Hypothalamus (tissue), 51 donors: ENCODE measurements around the gene DVL1.
A peak's percentile ranks its signal among the peaks of the same experiment; 100 is the strongest.
"Not testable (repeated sequence)": the region's sequence is repeated elsewhere in the genome, so short reads cannot be mapped to it uniquely, and the experiment has no call there.

Experiments used
- DNase-seq, 51 donors: peaks; one replicate each; lab custom pipeline; 2025; lab: John Stamatoyannopoulos, UW

Gene DVL1

DNA sequence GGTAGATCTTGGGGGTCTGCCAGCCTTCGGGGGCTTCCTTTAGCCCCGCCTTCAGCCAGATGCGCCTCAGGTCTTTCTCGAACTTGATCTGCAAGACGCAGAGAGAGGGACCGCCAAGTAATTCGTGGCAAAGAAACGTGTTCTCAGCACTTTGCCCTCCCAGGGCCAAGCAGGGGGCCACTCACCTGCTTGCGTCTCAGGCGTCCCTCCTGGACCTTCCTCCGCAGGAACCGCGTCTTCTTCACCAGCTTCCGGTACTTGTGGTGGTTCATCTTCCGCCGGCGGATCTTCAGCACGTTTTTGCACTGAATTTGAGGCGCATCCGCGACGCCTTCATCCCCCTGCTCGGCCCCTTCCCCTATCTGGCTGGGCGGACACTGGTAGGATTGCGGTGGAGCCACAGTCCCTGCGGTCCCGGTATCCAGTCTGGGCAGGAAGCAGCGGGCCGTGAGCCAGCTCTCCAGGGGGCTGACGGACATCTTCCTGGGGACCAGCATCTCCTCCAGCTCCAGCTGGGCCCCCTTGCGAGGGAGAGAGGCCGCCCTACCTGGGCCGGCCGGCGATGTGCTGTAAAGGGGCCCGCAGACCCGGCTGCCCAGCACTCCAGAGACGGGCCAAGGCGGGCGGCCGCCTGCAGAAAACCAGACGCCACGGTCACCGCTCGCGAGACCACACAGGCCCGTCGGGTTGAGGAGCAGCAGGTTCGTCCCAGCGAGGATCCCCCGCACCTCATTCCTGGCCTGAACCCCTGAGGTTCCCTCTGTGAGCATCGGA is 24.8 kb upstream of the DVL1 start:
- no peak for DNase-seq

DNA sequence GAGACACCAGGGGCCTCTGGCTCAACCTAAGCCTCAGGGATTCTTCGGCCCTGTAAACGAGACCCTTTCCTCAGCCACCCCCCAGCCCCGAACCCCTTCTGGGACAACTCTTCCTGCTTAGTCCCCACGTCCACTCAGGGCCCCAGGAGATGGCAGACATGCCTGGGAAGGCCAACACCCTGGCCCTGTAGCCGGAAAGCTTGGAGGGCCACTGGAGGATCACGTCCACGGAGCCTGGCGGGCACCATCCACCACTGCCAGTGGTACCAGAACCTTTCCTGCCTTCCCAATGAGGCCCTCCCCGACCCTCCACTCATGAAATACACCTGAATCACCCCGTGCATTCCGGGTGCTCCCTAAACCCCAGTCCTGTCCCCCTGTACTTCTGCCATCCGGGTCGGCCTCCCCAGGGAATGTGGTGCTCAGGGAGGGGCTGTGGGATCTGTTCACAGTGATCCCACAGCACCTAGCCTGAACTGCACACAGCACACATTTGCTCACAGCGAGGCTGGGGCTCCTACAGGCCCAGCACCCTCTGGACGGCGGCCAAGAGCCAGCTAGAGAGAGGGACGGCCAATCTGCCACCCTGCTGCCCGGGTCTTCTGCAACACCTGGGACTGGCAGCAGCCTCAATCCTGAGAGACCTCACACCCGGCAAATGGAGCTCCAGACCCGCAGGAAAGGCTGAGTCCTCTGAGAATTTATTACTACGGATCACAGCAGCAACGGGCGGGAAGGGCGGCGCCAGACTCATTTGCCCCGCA is 24.0 kb upstream of the DVL1 start:
- DNase-seq = no peak

DNA sequence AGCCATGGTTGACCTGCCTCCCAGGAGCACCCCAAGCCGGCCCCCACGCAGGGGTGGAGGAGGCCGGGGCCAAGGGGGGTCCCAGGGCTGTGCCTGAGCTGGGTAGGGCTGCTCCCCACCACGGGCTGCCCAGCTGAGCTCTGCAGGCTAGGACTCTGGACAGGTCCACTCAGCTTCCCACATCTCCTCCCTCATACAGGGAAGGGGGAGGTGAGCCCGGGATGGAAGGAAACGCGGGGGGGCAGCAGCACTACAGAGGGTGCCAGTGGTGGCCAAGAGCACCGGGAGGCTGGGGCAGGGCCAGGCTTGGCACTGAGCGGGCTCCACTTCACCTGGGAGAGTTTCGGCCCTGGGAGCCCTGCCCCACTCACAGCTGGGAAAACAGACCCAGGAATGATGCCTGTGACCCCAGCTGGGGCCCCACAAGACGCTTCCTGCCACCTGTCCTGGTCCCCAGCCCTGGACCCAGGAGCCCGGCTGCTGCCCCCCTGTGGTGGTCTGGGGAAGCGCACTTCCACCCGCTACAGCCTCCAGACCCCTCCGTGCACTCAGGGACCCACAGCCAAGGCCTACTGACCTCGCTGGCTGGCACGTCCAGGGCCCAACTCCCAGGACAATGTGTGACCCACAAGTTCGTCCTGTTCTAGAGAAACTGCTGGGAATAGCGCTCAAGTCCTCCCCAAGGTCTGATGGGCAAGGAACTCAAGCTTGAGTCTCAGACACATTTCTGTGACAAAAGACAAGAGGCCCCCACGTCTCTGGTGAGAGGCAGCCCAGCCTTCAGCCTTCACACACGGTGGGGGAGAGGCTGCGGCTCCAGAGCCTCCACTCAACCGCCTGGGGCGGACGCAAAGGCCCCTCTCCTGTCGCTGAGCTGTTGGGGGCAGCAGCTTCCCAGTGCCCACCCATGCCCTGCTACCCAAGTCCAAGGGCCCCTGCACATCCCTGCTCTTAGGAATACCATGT is 22.8 kb upstream of the DVL1 start:
- DNase-seq = peak in 24 of 51 donors; percentile 15 to 67 (median 35)

DNA sequence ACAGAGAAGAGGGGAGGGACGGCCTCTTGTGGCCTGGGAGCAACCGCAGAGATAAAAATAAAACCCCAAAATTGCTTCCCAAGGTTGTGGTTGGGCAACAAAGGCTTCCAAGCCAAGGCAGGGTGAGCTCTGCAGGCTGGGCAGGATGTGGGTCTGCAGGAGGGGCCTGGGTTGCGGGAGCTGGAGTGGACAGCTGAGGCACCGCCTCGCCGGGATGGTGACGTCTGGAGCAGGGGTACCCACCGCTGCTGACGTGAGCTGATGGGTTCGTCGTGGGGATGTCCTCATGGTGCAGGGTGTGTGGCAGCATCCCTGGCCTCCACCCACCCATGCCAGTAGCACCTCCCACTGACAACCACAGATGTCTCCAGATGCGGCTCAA is 22.1 kb upstream of the DVL1 start:
- DNase-seq = no peak

DNA sequence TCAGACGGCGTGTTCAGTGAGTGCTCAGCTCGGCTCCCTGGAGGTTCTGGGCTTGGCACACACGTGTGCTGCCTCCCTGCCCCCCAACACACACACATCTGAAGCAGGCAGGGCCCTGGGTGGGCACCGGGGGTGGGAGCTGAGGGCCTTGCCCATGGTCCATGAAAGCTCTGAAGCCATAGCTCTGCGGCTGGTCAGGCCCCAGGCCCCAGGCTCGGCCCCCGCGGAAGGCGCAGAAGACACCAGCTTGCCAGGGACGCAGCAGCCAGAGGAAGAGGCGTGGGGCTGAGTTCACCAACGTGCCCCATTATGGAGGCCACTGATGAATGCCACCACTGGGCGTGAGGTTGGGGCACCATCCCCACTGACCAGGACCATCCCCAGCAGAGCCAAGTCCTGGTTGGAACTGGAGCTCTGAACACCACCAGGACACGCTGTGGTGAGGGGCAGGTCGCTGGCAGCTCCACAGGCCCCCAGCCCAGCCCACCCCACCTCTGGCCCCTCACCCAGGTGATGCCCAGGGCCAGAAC is 21.6 kb upstream of the DVL1 start:
- DNase-seq = no peak

DNA sequence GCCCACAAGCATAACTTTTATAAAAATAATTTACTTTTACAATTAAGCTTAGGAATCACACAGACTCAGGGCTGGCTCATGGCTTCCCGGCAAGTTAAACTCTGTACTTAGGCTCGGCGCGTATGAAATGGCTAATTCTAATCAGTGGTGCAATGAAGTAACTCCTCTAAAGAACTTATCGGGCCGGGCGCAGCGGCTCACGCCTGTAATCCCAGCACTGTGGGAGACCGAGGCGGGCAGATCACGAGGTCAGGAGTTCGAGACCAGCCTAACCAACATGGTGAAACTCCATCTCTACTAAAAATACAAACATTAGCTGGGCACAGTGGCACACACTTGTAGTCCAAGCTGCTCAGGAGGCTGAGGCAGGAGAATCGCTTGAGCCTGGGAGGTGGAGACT is 20.9 kb upstream of the DVL1 start:
- DNase-seq = not testable (repeated sequence)

DNA sequence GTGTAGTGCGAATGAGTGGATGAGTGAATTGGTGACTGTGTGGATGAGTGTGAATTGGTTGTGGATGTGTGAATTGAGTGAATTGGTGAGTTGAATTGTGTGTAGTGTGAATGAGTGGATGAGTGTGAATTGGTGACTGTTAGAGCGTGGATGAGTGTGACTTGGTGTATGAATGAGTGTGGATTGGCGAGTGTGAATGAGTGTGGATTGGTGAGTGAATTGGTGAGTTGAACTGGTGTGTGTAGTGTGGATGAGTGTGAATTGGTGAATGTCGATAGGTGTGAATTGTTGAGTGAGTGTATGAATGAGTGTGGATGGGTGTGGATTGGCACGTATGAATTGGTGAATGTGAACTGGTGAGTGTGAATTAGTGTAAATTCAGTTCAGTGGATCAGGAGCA is 18.1 kb upstream of the DVL1 start:
- no peak for DNase-seq

DNA sequence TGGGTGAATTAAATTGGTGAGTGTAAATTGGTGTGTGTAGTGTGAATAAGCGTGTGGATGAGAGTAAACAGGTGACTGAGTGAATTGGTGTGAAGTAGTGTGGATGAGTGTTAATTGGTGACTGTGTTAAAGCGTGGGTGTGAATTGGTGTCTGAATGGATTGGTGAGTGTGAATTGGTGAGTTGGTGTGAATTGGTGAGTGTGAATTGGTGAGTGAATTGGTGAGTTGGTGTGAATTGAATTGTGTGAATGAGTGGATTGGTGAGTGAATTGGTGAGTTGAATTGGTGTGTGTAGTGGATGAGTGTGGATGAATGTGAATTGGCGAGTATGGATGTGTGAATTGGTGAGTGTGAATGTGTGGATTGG is 17.5 kb upstream of the DVL1 start:
- DNase-seq = no peak

DNA sequence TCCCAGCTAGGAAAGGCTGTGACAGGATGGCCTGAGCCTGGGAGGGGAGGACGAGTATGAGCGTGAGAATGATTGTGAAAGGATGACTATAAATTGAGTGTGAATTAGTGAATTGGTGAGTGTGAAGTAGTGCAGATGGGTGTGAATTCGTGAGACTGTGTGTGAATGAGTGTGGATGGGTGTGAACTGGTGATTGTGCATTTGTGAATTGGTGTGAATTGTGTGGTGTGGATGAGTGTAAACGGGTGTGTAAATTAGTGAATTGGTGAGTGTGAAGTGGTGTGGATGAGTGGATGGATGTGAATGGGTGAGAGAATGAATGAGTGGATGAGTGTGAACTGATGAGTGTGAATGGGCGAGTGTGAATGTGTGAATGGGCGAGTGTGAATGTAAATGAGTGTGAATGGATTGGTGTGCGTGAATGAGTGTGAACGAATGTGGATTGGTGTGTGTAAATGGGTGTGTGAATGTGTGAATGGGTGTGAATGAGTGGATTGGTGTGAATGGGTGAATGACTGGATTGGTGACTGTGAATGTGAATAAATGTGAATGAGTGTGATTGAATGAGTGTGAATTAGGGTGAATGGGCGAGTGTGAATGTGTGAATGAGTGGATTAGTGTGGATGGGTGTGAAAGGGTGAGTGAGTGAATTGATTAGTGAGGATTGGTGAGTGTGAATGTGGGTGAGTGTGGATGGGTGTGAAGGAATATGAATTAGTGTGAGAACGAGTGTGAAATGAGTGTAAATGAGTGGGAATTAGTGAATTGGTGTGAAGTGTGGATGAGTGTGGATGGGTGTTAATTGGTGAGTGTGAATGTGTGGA is 16.9 kb upstream of the DVL1 start:
- no peak for DNase-seq

DNA sequence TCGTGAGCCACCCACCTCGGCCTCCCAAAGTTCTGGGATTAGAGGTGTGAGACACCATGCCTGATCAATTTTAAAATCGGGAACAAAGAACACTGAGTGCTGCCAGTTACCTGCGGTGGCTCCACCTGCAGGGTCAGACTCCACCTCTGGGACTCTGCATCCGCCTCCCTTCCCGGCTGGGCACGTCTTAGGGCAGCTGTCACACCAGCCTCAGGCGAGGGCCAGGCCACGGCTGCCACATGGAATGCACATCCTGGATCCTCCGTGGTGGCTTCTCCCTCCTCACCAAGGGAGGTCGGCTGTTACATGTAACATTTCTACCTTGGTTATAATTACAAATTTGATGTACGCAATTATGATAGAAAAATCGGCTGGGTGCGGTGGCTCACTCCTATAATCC is 15.0 kb upstream of the DVL1 start:
- no peak for DNase-seq

DNA sequence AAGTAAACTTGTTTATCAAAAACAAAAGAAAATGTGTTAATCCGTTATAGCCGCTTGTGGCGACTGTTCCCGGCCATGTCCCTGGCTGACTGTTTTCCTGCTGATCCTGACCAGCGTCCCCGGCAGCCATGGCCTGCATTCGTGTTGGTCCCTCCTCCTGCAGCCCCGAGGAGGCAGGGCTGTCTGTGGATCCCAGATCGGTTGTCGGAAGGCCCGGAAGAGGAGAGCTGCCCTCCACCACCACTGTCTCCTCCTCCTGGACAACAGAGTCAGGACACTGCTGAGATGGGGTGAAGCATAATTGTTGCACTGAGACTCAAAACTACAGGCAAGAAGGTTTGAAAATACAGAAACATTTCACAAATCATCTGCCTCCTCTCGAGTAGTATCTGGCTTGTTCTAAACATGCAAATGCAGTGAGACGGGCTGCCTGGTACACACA is 12.8 kb upstream of the DVL1 start:
- DNase-seq = no peak

DNA sequence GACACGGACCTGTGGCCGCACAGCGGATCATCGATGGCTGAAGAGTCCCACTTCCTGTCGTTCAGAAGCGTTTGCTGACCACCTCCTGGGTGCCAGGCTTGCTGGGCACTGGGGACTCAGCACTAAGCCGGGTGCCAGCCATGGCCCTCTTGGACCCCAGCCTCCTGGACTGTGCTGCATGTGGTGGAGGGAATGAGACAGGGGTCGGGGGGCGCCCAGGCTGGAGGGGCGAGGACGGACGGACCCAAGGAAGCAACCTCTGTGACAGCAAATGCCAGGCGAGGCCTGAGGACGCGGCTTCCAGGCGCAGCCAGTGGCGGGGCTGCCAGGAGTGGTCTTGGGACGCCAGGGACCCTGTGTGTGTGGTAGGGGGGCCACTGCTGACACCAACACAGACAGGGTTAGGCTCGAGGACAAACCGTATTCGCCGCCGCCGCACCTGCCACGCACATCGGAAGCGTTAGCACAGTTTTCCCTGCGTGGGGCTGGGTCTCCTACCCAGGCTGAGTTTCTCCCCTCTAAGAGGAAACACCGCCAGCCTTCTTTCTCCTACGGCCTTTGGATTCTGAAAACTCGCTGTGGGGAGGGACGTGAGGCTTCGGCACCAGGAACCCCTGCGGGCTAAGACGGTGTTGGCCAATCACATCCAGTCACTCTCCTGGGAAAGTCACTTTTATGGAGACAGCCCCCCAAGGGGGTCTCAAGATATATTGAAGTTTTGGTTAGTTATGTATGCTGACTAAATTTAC is 12.2 kb upstream of the DVL1 start:
- no peak for DNase-seq

DNA sequence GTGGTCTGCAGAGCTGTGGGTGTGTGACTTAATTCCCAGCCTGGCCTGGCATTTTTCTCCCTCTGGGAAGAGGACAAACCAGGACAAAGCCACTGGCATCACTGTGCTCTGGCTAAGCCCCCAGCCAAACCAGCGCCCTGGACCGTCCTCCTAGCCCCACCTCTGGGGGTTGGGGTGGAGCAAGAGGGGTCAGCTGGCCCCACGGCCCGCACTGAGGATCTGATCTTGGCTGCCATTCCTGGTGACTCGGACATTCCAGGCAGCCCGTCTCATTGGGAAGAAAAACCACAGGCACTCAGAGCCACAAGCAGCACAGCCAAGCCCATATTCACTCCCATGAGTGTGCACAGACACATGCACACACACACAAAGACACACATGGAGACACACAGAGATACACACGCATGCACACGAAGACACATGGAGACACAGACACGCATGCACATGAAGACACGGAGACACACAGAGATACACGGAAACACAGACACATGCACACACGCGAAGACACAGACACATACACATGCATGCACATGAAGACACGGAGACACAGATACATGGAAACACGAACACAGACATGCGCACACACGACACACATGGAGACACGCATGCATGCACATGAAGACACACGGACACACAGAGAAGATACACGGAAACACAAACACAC is 11.4 kb upstream of the DVL1 start:
- peak in 6 of 51 donors; percentile 20 to 53 (median 34) for DNase-seq

DNA sequence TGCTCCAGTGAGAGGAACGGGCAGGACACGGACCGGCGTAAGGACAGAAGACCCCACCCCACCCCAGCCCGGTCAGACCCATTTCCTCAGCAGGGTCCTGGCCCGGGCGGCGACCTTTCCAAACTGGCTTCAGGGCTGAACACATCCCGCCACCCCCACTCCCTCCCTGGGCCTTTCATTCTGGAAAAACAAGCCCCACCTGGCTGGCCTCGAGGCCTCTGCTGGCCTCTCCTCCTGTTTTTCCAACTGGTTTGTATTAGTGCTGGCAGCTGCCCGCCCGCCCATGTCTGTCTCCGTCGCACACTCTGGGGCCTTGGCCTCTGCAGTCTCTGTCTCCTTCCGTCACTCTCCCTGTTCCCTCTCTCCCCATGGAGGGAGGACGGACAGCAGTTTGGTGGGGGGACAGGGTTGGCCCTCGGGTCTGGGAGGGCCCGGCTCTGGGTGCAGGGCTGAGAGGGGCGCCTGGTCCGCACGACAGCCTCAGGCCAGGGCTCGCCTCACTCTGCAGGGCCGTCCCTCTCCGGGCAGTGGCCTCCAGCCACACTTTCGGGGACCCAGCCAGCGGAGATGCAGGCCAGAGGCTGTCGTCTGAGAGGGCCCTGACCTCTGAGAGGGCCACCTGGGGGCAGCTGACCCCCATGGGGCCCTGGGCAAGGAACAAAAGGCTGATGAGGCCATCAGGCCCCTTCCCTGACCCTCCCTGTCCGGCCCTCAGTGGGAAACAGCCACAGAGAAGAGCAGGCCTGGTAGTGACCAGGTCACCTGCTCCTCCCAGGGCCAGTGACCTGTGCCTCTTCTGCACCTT is 10.6 kb upstream of the DVL1 start:
- no peak for DNase-seq

DNA sequence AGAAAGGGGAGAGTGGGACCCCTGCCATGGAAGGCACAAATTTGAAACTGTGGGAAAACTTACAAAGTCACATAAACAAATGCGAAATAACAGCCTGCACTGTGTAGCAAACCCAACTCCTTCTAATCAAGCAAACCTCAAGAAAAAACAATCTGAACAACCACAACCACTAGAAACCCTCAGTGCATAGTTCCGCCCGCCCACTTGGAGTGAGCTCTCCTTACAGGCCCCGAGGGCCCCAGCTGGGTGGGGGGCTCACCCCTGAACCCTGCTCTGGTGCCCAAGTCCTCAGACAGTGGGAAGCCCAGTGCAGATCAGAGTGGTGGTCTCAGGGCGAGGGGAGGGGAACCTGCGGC is 10.1 kb upstream of the DVL1 start:
- no peak for DNase-seq

DNA sequence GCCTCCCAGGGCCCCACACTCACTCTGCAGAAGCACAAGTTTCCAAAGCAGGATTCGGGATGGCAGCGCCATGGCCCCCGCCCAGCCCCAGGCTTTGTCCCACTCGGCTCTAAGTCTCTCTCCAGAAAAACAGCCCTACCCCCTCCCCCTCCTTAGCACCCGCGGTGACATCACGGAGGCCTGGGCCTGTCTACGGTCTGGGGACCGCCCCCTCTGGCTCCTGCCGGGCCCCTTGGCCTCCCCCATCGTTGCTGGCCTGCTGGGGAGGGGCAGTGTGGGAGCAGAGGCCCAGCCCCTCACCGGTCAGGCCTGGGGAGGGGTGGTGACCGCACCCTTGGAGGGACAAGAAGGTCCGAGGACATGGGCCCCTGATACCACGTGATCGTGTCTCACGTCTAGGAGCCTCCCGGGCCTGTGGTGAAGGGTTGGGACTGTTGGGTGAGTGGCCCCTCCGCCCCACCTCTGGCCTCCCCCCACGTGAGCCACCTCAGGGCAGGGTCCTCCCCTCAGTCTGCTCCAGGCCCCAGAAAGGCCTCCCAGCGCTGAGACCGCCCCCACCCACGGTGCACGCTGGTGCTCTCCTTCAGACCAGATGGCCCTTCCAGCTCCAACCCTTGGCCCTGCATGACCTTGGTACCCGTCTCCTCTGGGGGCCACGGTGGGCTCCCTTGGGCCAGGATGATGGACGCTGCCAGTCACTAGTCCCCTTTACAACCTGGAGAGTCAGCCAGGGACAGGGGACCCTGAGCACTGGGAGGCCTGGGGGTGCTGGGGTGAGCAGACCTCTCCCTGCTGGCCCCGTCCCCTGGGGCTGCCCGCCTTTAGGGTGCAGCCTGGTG is 9.4 kb upstream of the DVL1 start, which contains the start of gene MXRA8:
Gene MXRA8, minus strand, starts transcription at position 123 of the 839 bp plus-strand sequence. Its CDS starts 51 bp downstream, at position 72.
- DNase-seq = peak in 16 of 51 donors; percentile 14 to 71 (median 36)
